ENCODE results near the gene NCAM1.

The NCAM1 gene

GRCh38 chr11:112963368-112963955 is 2.2 kb downstream of the NCAM1 start:
- H3K4me3 ChIP-seq, result no peak overlapping the region
- TF ChIP-seq FOXP2 (optimal IDR thresholded peaks at IDR 0.05; ENCODE audit: control extremely low read depth, extremely low read length, insufficient read depth), result no peak
- no peak for TF ChIP-seq POLR2AphosphoS5 (IDR thresholded peaks at IDR 0.05; ENCODE audit: borderline replicate concordance, low read depth, low read length)
- no peak for TF ChIP-seq EZH2 (IDR thresholded peaks at IDR 0.05)
- no peaks in the 10 kb centered on the region for H3K36me3 ChIP-seq (ENCODE audit: insufficient read depth, low read length)
- H3K9me3 ChIP-seq (ENCODE audit: low read depth, low read length), result no peaks in the 10 kb centered on the region
- H3K27ac ChIP-seq, result no peak overlapping the region
- no peak overlapping the region for H3K9ac ChIP-seq (ENCODE audit: insufficient read length)
- no peak for DNase-seq (ENCODE audit: low read depth, low spot score)

DNA sequence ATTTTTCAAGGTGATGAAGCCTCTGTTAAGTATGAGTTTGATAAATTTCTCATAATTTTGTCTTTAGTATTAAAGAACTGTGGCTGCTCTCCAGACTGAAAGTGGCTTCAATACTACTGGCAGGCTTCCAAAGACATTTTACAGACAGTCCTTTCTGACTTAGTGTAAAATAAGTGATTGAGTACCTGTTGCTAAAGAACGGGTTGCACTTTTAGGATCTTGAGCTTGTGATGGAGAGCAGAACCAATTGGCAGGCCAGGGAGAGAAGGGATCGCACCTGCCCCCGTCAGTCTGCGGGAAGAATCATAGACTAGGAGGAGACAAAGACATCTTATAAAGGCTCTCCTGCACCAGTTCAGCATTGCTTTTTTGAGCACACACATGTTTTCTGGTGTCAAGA is 4.4 kb downstream of the NCAM1 start:
- Histone ChIP-seq H3K4me3 (no peak overlapping the region), H3K9ac (ENCODE audit: insufficient read length) (no peak overlapping the region), H3K36me3 (ENCODE audit: insufficient read depth, low read length) (no peaks in the 10 kb centered on the region), H3K9me3 (ENCODE audit: low read depth, low read length) (no peaks in the 10 kb centered on the region), H3K27ac (no peak overlapping the region)
- no peak for DNase-seq (ENCODE audit: low read depth, low spot score)
- TF ChIP-seq EZH2 (IDR thresholded peaks at IDR 0.05) (no peak), FOXP2 (optimal IDR thresholded peaks at IDR 0.05; ENCODE audit: control extremely low read depth, extremely low read length, insufficient read depth) (no peak), POLR2AphosphoS5 (IDR thresholded peaks at IDR 0.05; ENCODE audit: borderline replicate concordance, low read depth, low read length) (no peak)

DNA sequence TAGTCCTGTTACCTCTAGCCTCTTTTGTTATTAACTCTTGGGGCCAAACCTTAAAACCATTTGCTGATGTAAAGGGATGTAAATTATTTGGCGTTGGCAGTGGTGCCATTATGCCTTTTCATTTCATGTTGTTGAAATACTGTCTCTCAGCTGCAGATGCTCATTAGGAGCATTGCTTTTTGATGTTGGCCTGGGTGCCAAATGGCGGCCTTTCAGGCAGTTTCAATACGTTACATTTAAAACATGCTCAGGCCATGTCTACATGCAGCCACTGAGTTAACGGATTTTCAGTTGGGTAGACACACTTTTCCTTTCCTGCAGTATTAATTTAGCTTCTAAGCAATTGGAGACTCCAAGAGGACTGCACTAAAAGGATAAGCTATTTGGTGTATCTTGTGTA is 5.3 kb downstream of the NCAM1 start:
- DNase-seq (ENCODE audit: low read depth, low spot score), result no peak
- no peak for TF ChIP-seq FOXP2 (optimal IDR thresholded peaks at IDR 0.05; ENCODE audit: control extremely low read depth, extremely low read length, insufficient read depth)
- no peak for TF ChIP-seq POLR2AphosphoS5 (IDR thresholded peaks at IDR 0.05; ENCODE audit: borderline replicate concordance, low read depth, low read length)
- no peak for TF ChIP-seq EZH2 (IDR thresholded peaks at IDR 0.05)

DNA sequence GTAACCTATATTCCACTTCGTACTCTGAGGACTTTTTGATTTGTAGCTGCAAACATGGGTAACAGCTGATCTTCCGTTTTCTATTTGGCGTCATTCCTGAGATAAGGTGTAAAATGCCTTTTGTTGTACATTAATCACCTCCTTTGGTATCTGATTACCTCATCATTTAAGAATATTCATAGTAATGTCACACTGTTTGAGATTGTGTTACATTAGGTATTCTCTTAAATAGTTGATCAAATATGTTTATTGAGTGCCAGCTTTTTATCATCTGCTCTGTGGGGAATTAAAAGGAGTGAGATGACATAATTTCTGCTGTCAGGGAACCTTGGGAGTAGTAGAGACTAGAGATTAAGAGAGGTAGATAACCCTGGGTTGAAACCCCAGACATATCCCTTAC is 5.9 kb downstream of the NCAM1 start:
- Histone ChIP-seq H3K36me3 (ENCODE audit: insufficient read depth, low read length) (no peaks in the 10 kb centered on the region), H3K9ac (ENCODE audit: insufficient read length) (no peak overlapping the region), H3K9me3 (ENCODE audit: low read depth, low read length) (no peaks in the 10 kb centered on the region), H3K27ac (no peak overlapping the region), H3K4me3 (no peak overlapping the region)
- no peak for TF ChIP-seq FOXP2 (optimal IDR thresholded peaks at IDR 0.05; ENCODE audit: control extremely low read depth, extremely low read length, insufficient read depth)
- no peak for TF ChIP-seq EZH2 (IDR thresholded peaks at IDR 0.05)
- no peak for TF ChIP-seq POLR2AphosphoS5 (IDR thresholded peaks at IDR 0.05; ENCODE audit: borderline replicate concordance, low read depth, low read length)
- DNase-seq (ENCODE audit: low read depth, low spot score), result no peak

More for the DNA sequence above, 5.3 kb downstream of the NCAM1 start:
- H3K27ac ChIP-seq, result no peak overlapping the region
- no peak overlapping the region for H3K9ac ChIP-seq (ENCODE audit: insufficient read length)
- no peak overlapping the region for H3K4me3 ChIP-seq
- H3K36me3 ChIP-seq (ENCODE audit: insufficient read depth, low read length), result no peaks in the 10 kb centered on the region
- no peaks in the 10 kb centered on the region for H3K9me3 ChIP-seq (ENCODE audit: low read depth, low read length)

DNA sequence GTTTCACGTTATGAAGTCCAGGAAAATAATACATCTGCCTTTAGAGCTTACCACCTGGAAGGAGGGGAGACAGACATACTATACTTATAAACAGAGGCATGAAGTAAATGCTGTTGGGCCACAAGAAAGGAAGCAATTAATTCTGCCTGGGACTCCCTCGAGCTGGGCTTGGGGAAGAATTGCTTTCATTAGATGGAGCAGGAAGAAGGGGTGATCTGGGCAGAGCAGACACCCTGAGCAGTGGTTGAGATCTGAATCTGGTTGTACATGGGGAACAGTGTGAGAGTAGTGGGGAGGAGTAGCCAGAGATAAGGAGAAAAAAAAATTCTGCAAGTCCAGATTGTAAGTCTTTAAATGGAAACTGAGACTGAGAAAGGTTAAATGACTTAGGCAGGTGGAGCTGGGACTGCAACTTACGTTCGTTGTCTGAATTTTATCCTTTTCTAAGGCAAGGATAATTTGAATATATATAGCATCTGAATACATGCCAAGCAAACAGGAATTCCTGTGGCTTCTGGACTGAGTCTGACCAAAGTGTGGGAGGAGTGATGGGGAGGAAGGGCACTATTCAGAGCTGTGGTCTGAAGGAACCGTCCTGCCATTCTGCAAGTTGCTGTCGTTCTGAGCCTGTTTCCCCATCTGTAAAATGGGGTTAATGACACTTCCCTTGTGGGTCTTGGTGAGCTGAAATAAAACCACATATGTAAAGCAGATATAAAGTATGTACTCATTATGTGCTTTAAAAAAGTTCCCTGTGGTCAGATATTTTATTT is 7.9 kb downstream of the NCAM1 start:
- H3K9me3 ChIP-seq (ENCODE audit: low read depth, low read length), result no peaks in the 10 kb centered on the region
- no peak overlapping the region for H3K27ac ChIP-seq
- no peak for DNase-seq (ENCODE audit: low read depth, low spot score)
- no peak for TF ChIP-seq FOXP2 (optimal IDR thresholded peaks at IDR 0.05; ENCODE audit: control extremely low read depth, extremely low read length, insufficient read depth)
- no peak for TF ChIP-seq POLR2AphosphoS5 (IDR thresholded peaks at IDR 0.05; ENCODE audit: borderline replicate concordance, low read depth, low read length)
- no peak for TF ChIP-seq EZH2 (IDR thresholded peaks at IDR 0.05)
- no peaks in the 10 kb centered on the region for H3K36me3 ChIP-seq (ENCODE audit: insufficient read depth, low read length)
- no peak overlapping the region for H3K4me3 ChIP-seq
- no peak overlapping the region for H3K9ac ChIP-seq (ENCODE audit: insufficient read length)

GRCh38 chr11:112971195-112971594 is 10.0 kb downstream of the NCAM1 start:
- no peaks in the 10 kb centered on the region for H3K36me3 ChIP-seq (ENCODE audit: insufficient read depth, low read length)
- H3K4me3 ChIP-seq, result no peak overlapping the region
- no peaks in the 10 kb centered on the region for H3K9me3 ChIP-seq (ENCODE audit: low read depth, low read length)
- no peak overlapping the region for H3K9ac ChIP-seq (ENCODE audit: insufficient read length)
- no peak for TF ChIP-seq FOXP2 (optimal IDR thresholded peaks at IDR 0.05; ENCODE audit: control extremely low read depth, extremely low read length, insufficient read depth)
- no peak for TF ChIP-seq EZH2 (IDR thresholded peaks at IDR 0.05)
- no peak for TF ChIP-seq POLR2AphosphoS5 (IDR thresholded peaks at IDR 0.05; ENCODE audit: borderline replicate concordance, low read depth, low read length)
- DNase-seq (ENCODE audit: low read depth, low spot score), result no peak
- no peak overlapping the region for H3K27ac ChIP-seq

DNA sequence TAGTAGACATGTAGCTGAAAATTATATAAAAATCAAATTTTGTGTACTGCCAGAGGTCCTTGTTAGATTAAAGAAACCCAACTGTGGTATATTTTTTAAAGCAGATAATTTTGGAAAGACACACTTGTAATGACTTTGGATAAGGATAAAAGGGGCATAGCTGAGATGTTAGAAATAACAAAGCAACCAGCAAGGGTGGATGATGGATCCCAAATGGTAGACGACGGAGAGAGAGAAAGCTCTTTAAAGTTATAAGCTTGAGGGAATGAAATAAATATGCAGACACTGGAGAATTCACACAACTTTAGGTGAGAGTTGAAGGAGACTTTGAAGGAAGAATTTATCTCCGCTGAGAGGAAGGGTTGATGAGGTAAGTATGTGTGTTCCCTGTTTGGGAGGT is 10.6 kb downstream of the NCAM1 start:
- Histone ChIP-seq H3K9ac (ENCODE audit: insufficient read length) (no peak overlapping the region), H3K27ac (no peak overlapping the region), H3K36me3 (ENCODE audit: insufficient read depth, low read length) (no peaks in the 10 kb centered on the region), H3K9me3 (ENCODE audit: low read depth, low read length) (no peaks in the 10 kb centered on the region), H3K4me3 (no peak overlapping the region)
- no peak for DNase-seq (ENCODE audit: low read depth, low spot score)
- TF ChIP-seq EZH2 (IDR thresholded peaks at IDR 0.05), result no peak
- TF ChIP-seq FOXP2 (optimal IDR thresholded peaks at IDR 0.05; ENCODE audit: control extremely low read depth, extremely low read length, insufficient read depth), result no peak
- no peak for TF ChIP-seq POLR2AphosphoS5 (IDR thresholded peaks at IDR 0.05; ENCODE audit: borderline replicate concordance, low read depth, low read length)

- Histone ChIP-seq H3K27ac (no peak overlapping the region), H3K36me3 (ENCODE audit: insufficient read depth, low read length) (no peaks in the 10 kb centered on the region), H3K9ac (ENCODE audit: insufficient read length) (no peak overlapping the region), H3K4me3 (no peak overlapping the region), H3K9me3 (ENCODE audit: low read depth, low read length) (no peaks in the 10 kb centered on the region)
- no peak for TF ChIP-seq FOXP2 (optimal IDR thresholded peaks at IDR 0.05; ENCODE audit: control extremely low read depth, extremely low read length, insufficient read depth)
- no peak for TF ChIP-seq EZH2 (IDR thresholded peaks at IDR 0.05)
- no peak for TF ChIP-seq POLR2AphosphoS5 (IDR thresholded peaks at IDR 0.05; ENCODE audit: borderline replicate concordance, low read depth, low read length)
- no peak for DNase-seq (ENCODE audit: low read depth, low spot score)
Observed at GRCh38 chr11:112972399-112973145, 11.4 kb downstream of the NCAM1 start.

All from SK-N-MC (cell line).